ENCODE results near the gene ETFBKMT.
"Not testable (repeated sequence)": the region's sequence is repeated elsewhere in the genome, so short reads cannot be mapped to it uniquely, and the experiment has no call there.

The ETFBKMT gene

DNA sequence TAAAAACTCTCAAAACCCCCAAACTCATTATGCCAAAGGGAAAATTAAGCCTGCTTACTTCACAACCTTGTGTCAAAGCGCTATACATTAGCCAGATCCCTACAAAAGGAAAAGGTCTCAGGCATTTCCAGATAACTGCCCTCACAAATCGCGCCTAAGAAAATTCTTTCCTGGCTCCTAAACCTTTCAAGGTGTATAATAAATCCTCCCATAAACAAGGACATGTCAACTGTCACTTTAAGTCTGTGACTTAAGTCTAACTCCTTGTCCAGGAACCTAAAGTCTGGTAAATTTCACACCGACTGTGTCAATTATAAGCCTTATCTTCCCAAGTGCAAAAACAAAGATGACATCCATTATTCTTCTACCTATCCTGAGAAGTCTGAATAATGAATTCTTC is 4.3 kb upstream of the ETFBKMT start:
- no peak overlapping the region for H3K4me3 ChIP-seq (ENCODE audit: low read depth in 1 of 5, low read length in 5 of 5)
- H3K36me3 ChIP-seq (ENCODE audit: control insufficient read depth in 5 of 5, insufficient read depth in 5 of 5, low read length in 5 of 5): no peaks in the 10 kb centered on the region
- no peaks in the 10 kb centered on the region for H3K9me3 ChIP-seq (ENCODE audit: control insufficient read depth in 5 of 5, low read length in 5 of 5)
- H3K4me1 ChIP-seq (ENCODE audit: control insufficient read depth in 5 of 5, insufficient read depth in 5 of 5, low read length in 5 of 5): peaks cover 1 to 37% (median 29%) of the 10 kb centered on the region in 5 donors
- no peak overlapping the region for H3K9ac ChIP-seq (ENCODE audit: low read length in 5 of 5)
- no peaks in the 10 kb centered on the region for H3K27me3 ChIP-seq (ENCODE audit: control insufficient read depth in 5 of 5, insufficient read depth in 4 of 5, low read length in 5 of 5)
- H3K27ac ChIP-seq (ENCODE audit: low read depth, low read length): no peak overlapping the region

DNA sequence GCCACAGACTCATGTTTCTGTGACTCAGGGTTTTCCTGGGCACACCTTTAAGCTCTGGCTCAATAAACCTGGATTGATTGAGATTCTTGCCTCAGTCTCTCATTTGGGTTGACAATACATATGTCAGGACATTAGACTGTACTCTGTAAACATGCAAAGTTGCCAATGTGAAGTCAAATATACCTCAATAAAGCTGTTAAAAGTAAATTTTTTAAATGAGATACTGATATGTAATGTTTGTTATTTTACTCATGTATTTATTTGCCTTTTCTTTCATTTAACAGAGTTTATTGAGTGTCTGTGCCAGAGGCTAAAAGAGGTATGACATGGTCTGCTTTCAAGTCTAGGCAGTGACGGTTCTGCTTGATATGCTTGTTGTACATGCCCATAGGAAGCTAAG is 3.7 kb upstream of the ETFBKMT start:
- Histone ChIP-seq H3K4me1 (ENCODE audit: control insufficient read depth in 5 of 5, insufficient read depth in 5 of 5, low read length in 5 of 5) (peaks cover 1 to 32% (median 23%) of the 10 kb centered on the region in 5 donors), H3K4me3 (ENCODE audit: low read depth in 1 of 5, low read length in 5 of 5) (no peak overlapping the region), H3K27ac (ENCODE audit: low read depth, low read length) (no peak overlapping the region)

DNA sequence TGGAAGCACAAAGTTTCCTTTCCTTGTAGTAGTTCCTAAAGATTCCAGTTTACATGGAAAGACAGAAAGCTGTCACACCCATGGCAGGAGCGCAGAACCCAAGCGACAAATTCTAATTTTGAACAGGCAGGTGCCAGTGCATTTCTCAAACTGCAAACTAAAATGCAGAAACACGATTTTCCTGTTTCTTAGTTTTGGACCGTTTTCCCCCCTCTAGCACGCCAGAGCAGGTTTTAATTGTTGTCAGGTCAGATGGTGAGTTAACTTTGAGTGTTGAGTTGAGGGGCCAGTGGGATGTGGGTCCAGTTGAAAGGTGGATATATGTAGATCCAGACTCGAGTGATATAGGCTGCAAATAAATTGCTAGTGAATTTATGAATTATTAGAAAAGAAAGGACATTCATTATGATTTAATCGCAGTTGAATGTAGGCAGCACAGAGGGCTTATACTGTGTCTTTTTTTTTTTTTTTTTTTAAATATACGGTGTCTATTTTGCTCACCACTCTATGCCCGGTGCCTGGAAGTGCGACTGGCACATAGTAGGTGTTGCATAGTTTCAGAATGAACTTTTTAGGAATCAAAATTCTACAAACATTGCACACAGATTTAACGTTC is 909 bp upstream of the ETFBKMT start:
- Histone ChIP-seq H3K36me3 (ENCODE audit: control insufficient read depth in 5 of 5, insufficient read depth in 5 of 5, low read length in 5 of 5) (peaks cover 3 to 13% (median 9%) of the 10 kb centered on the region in 5 donors), H3K27ac (ENCODE audit: low read depth, low read length) (peak overlapping the region; percentile 96), H3K4me1 (ENCODE audit: control insufficient read depth in 5 of 5, insufficient read depth in 5 of 5, low read length in 5 of 5) (peaks cover 0 to 12% (median 6%) of the 10 kb centered on the region in 5 donors), H3K4me3 (ENCODE audit: low read depth in 1 of 5, low read length in 5 of 5) (peak overlapping the region; percentile 74 to 100 (median 96)), H3K27me3 (ENCODE audit: control insufficient read depth in 5 of 5, insufficient read depth in 4 of 5, low read length in 5 of 5) (no peaks in the 10 kb centered on the region), H3K9ac (ENCODE audit: low read length in 5 of 5) (peak overlapping the region in 4 of 5 donors; percentile 76 to 98 (median 92)), H3K9me3 (ENCODE audit: control insufficient read depth in 5 of 5, low read length in 5 of 5) (no peaks in the 10 kb centered on the region)

More for the DNA sequence above, 3.7 kb upstream of the ETFBKMT start:
- Histone ChIP-seq H3K9ac (ENCODE audit: low read length in 5 of 5) (no peak overlapping the region), H3K9me3 (ENCODE audit: control insufficient read depth in 5 of 5, low read length in 5 of 5) (no peaks in the 10 kb centered on the region), H3K36me3 (ENCODE audit: control insufficient read depth in 5 of 5, insufficient read depth in 5 of 5, low read length in 5 of 5) (no peaks in the 10 kb centered on the region), H3K27me3 (ENCODE audit: control insufficient read depth in 5 of 5, insufficient read depth in 4 of 5, low read length in 5 of 5) (no peaks in the 10 kb centered on the region)

DNA sequence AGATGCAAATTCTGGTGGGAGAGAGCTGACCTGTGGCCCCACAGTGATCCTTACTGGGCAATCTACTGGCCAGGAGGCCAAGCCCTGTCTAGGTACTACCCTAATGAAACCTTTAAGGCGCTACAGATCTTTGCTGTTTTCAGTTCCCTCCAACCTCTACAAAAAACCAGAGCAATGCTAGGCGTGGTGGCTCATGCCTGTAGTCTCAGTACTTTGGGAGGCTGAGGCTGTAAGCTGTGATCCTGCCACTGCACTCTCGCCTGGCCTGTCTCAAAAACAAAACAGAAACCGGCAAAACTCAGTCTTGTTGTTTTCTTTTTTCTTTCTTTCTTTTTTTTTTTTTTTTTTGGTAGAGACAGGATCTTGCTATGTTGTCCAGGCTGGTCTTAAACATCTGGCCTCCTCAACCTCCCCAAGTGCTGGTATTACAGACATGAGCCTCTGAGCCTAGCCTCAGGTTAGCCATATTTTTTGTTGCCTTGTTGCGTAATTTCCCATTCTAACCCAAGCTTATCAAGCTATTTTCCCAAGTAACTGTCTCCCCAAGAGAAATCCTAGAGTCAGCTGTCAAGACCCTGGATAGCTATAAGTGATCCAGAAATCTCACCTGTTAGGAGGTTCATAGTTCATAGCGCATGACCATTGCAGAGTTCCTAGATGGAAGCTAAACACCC is 2.8 kb downstream of the ETFBKMT start:
- Histone ChIP-seq H3K27me3 (ENCODE audit: control insufficient read depth in 5 of 5, insufficient read depth in 4 of 5, low read length in 5 of 5) (no peaks in the 10 kb centered on the region), H3K27ac (ENCODE audit: low read depth, low read length) (no peak overlapping the region), H3K9ac (ENCODE audit: low read length in 5 of 5) (no peak overlapping the region), H3K9me3 (ENCODE audit: control insufficient read depth in 5 of 5, low read length in 5 of 5) (no peaks in the 10 kb centered on the region), H3K4me1 (ENCODE audit: control insufficient read depth in 5 of 5, insufficient read depth in 5 of 5, low read length in 5 of 5) (peaks cover 0 to 12% (median 6%) of the 10 kb centered on the region in 5 donors), H3K36me3 (ENCODE audit: control insufficient read depth in 5 of 5, insufficient read depth in 5 of 5, low read length in 5 of 5) (peaks cover 6 to 13% (median 9%) of the 10 kb centered on the region in 5 donors), H3K4me3 (ENCODE audit: low read depth in 1 of 5, low read length in 5 of 5) (no peak overlapping the region)

DNA sequence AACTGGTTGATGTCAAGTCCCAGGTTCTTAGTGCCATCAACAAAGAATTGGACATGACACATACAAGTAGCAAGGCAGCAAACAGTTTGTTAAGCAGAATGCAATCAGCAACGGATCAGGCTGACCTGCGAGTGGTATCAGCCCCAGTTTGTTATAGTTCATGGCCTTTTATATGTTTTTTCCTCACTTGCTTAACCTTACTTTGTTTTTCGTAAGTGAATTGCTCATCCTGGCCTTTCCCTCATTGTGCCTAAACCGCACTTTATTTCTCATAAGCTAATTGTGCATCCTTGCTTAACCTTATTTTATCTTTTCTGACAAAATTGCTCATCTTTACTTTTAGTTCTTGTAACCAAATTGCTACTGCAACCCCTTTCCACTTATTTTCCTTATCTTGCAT is 4.1 kb downstream of the ETFBKMT start:
- H3K36me3 ChIP-seq (ENCODE audit: control insufficient read depth in 5 of 5, insufficient read depth in 5 of 5, low read length in 5 of 5): peaks cover 6 to 13% (median 9%) of the 10 kb centered on the region in 5 donors
- no peak overlapping the region for H3K4me3 ChIP-seq (ENCODE audit: low read depth in 1 of 5, low read length in 5 of 5)
- no peaks in the 10 kb centered on the region for H3K9me3 ChIP-seq (ENCODE audit: control insufficient read depth in 5 of 5, low read length in 5 of 5)
- H3K4me1 ChIP-seq (ENCODE audit: control insufficient read depth in 5 of 5, insufficient read depth in 5 of 5, low read length in 5 of 5): peaks cover 0 to 9% (median 5%) of the 10 kb centered on the region in 5 donors
- no peaks in the 10 kb centered on the region for H3K27me3 ChIP-seq (ENCODE audit: control insufficient read depth in 5 of 5, insufficient read depth in 4 of 5, low read length in 5 of 5)
- no peak overlapping the region for H3K27ac ChIP-seq (ENCODE audit: low read depth, low read length)
- H3K9ac ChIP-seq (ENCODE audit: low read length in 5 of 5): no peak overlapping the region

DNA sequence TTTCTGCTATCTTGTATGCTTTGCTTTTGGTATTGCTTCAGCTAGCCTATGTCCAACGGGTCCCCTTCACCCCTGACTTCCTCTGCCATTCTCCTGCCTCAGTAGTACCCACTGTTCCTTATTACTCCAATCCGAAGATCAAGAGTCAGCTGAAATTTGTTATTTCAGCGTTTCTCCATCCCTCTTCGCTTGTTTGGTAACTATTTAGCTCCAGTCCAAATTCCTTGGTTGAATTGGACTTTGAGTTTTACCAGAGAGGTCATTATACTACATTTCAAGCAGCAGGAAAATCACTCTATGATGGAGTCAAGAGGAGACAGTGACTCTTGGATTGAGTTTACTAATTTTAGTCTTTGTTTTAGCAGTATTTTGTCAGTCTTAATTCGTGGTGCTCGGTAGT is 4.5 kb downstream of the ETFBKMT start:
- H3K27ac ChIP-seq (ENCODE audit: low read depth, low read length): no peak overlapping the region
- no peak overlapping the region for H3K9ac ChIP-seq (ENCODE audit: low read length in 5 of 5)

DNA sequence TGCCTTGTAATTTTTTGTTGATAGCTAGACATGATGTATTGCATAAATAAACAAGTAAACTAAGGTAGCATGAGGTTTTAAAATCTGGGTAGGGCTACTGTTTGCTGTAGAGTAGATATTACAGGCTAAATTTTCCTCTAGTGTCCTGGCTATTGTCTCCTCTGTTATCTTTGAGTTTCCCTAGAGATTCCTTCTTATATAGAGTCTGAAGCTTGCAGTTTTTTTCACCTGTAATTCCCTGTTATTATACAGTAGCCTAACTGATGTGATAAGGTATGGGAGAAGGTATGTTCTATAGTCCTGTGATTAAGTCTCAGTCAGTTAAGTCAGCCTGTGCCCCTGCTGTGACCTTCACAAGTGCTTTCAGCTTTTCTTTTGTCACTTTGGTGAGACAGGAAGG is 9.5 kb downstream of the ETFBKMT start:
- H3K4me3 ChIP-seq (ENCODE audit: low read depth in 1 of 5, low read length in 5 of 5): no peak overlapping the region
- H3K36me3 ChIP-seq (ENCODE audit: control insufficient read depth in 5 of 5, insufficient read depth in 5 of 5, low read length in 5 of 5): peaks cover 0 to 17% (median 3%) of the 10 kb centered on the region in 5 donors

More for the DNA sequence above, 4.5 kb downstream of the ETFBKMT start:
- peaks cover 0 to 7% (median 3%) of the 10 kb centered on the region in 5 donors for H3K4me1 ChIP-seq (ENCODE audit: control insufficient read depth in 5 of 5, insufficient read depth in 5 of 5, low read length in 5 of 5)
- no peaks in the 10 kb centered on the region for H3K27me3 ChIP-seq (ENCODE audit: control insufficient read depth in 5 of 5, insufficient read depth in 4 of 5, low read length in 5 of 5)
- H3K36me3 ChIP-seq (ENCODE audit: control insufficient read depth in 5 of 5, insufficient read depth in 5 of 5, low read length in 5 of 5): peaks cover 6 to 16% (median 9%) of the 10 kb centered on the region in 5 donors
- no peak overlapping the region for H3K4me3 ChIP-seq (ENCODE audit: low read depth in 1 of 5, low read length in 5 of 5)
- H3K9me3 ChIP-seq (ENCODE audit: control insufficient read depth in 5 of 5, low read length in 5 of 5): peaks cover 0 to 5% (median 4%) of the 10 kb centered on the region in 5 donors

DNA sequence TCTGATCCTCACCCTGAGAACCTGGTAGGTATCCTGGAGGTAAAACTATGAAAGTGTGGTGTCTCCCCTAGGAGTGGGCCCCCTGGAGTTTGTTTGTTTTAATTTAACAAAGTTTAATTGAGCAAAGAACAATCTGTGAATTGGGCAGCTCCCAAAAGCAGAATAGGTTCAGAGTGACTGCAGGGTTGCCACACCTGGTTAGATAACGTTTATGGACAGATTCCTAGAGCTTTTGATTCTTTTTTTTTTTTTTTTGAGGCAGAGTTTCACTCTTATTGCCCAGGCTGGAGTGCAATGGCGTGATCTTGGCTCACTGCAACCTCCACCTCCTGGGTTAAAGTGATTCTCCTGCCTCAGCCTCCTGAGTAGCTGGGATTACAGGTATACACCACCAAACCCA is 10.1 kb downstream of the ETFBKMT start:
- H3K4me3 ChIP-seq (ENCODE audit: low read depth in 1 of 5, low read length in 5 of 5); H3K9ac ChIP-seq (ENCODE audit: low read length in 5 of 5); H3K9me3 ChIP-seq (ENCODE audit: control insufficient read depth in 5 of 5, low read length in 5 of 5); H3K27me3 ChIP-seq (ENCODE audit: control insufficient read depth in 5 of 5, insufficient read depth in 4 of 5, low read length in 5 of 5); H3K27ac ChIP-seq (ENCODE audit: low read depth, low read length); H3K4me1 ChIP-seq (ENCODE audit: control insufficient read depth in 5 of 5, insufficient read depth in 5 of 5, low read length in 5 of 5): not testable (repeated sequence)
- peaks cover 0 to 14% (median 3%) of the 10 kb centered on the region in 5 donors for H3K36me3 ChIP-seq (ENCODE audit: control insufficient read depth in 5 of 5, insufficient read depth in 5 of 5, low read length in 5 of 5)

More for the DNA sequence above, 9.5 kb downstream of the ETFBKMT start:
- peaks cover 0 to 9% (median 7%) of the 10 kb centered on the region in 5 donors for H3K9me3 ChIP-seq (ENCODE audit: control insufficient read depth in 5 of 5, low read length in 5 of 5)
- H3K9ac ChIP-seq (ENCODE audit: low read length in 5 of 5): no peak overlapping the region
- H3K27ac ChIP-seq (ENCODE audit: low read depth, low read length): no peak overlapping the region
- no peaks in the 10 kb centered on the region for H3K4me1 ChIP-seq (ENCODE audit: control insufficient read depth in 5 of 5, insufficient read depth in 5 of 5, low read length in 5 of 5)
- H3K27me3 ChIP-seq (ENCODE audit: control insufficient read depth in 5 of 5, insufficient read depth in 4 of 5, low read length in 5 of 5): no peaks in the 10 kb centered on the region

DNA sequence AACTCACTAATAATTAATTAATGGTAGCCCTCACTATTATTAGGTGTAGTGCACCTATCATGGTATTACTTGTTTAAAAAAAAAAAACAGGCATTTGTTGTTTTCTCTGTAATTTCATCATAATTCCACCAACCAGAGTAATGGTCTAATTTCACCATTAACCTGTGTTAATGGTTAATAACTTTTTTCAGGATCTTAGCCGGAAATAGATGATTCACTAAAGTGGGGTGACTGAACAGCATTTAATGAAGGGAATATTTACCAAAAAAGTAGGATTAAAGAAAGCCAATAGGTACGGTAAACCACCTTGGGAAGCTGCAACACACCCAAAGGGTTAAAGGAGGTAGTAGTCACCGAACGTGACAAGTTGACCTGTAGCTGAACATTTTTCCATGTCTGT is 13.0 kb downstream of the ETFBKMT start:
- Histone ChIP-seq H3K4me3 (ENCODE audit: low read depth in 1 of 5, low read length in 5 of 5) (no peak overlapping the region), H3K4me1 (ENCODE audit: control insufficient read depth in 5 of 5, insufficient read depth in 5 of 5, low read length in 5 of 5) (no peaks in the 10 kb centered on the region), H3K9ac (ENCODE audit: low read length in 5 of 5) (no peak overlapping the region), H3K9me3 (ENCODE audit: control insufficient read depth in 5 of 5, low read length in 5 of 5) (peaks cover 0 to 9% (median 7%) of the 10 kb centered on the region in 5 donors), H3K27me3 (ENCODE audit: control insufficient read depth in 5 of 5, insufficient read depth in 4 of 5, low read length in 5 of 5) (no peaks in the 10 kb centered on the region), H3K36me3 (ENCODE audit: control insufficient read depth in 5 of 5, insufficient read depth in 5 of 5, low read length in 5 of 5) (peaks cover 0 to 14% (median 3%) of the 10 kb centered on the region in 5 donors), H3K27ac (ENCODE audit: low read depth, low read length) (no peak overlapping the region)

Measured in subcutaneous abdominal adipose tissue (tissue), 5 donors.